LoVo (cell line): ENCODE results near the gene PLAAT4.
"Not testable (repeated sequence)": the region's sequence is repeated elsewhere in the genome, so short reads cannot be mapped to it uniquely, and the experiment has no call there.

Source experiments
- DNase-seq: peaks from one replicate; pipeline ENCODE4 v3.0.0-alpha.2; 2016; ENCODE audit warnings: low spot score

Gene PLAAT4

GRCh38 chr11:63511048-63511748, 25.4 kb upstream of the PLAAT4 start:
- no peak for DNase-seq

GRCh38 chr11:63512816-63513215, 23.8 kb upstream of the PLAAT4 start:
- DNase-seq = no peak

GRCh38 chr11:63516109-63516508, 20.5 kb upstream of the PLAAT4 start:
- DNase-seq = no peak

GRCh38 chr11:63517156-63517555, 19.5 kb upstream of the PLAAT4 start:
- DNase-seq = no peak

GRCh38 chr11:63518548-63518947, 18.1 kb upstream of the PLAAT4 start:
- no peak for DNase-seq

GRCh38 chr11:63520606-63521170, 15.9 kb upstream of the PLAAT4 start:
- no peak for DNase-seq

- DNase-seq = no peak
Observed at GRCh38 chr11:63521896-63522295, 14.7 kb upstream of the PLAAT4 start.

- no peak for DNase-seq
Observed at GRCh38 chr11:63523151-63523550, 13.5 kb upstream of the PLAAT4 start.

- no peak for DNase-seq
Observed at GRCh38 chr11:63527667-63528066, 8.9 kb upstream of the PLAAT4 start.

- not testable (repeated sequence) for DNase-seq
Observed at GRCh38 chr11:63528156-63528555, 8.5 kb upstream of the PLAAT4 start.

GRCh38 chr11:63528729-63529278, 7.8 kb upstream of the PLAAT4 start:
- DNase-seq = not testable (repeated sequence)

- not testable (repeated sequence) for DNase-seq
Observed at GRCh38 chr11:63529373-63529772, 7.2 kb upstream of the PLAAT4 start.

- no peak for DNase-seq
Observed at GRCh38 chr11:63530021-63530420, 6.6 kb upstream of the PLAAT4 start.

- DNase-seq = peak; percentile 21
Observed at GRCh38 chr11:63531074-63531792, 5.4 kb upstream of the PLAAT4 start.

- DNase-seq = no peak
Observed at GRCh38 chr11:63532117-63532516, 4.5 kb upstream of the PLAAT4 start.

- no peak for DNase-seq
Observed at GRCh38 chr11:63532799-63533475, 3.7 kb upstream of the PLAAT4 start.

- DNase-seq = no peak
Observed at GRCh38 chr11:63534076-63534475, 2.5 kb upstream of the PLAAT4 start.

GRCh38 chr11:63534895-63535461, 1.6 kb upstream of the PLAAT4 start:
- no peak for DNase-seq

GRCh38 chr11:63535734-63536133, 874 bp upstream of the PLAAT4 start:
- no peak for DNase-seq

GRCh38 chr11:63537293-63538101, 889 bp downstream of the PLAAT4 start:
- DNase-seq = no peak

- not testable (repeated sequence) for DNase-seq
Observed at GRCh38 chr11:63542506-63542905, 5.9 kb downstream of the PLAAT4 start.
